Astrocyte (in vitro differentiated cells and primary cell): ENCODE measurements around the gene KRT25. TPM values are rescaled to one million over a fixed set of nuclear protein-coding genes. Genes with fewer than 3 reads are reported as not detected.

Source experiments
- DNase-seq: peaks from one replicate; pipeline ENCODE4 v3.0.0-alpha.2; 2010; ENCODE audit warnings: low read depth
- FAIRE-seq: peaks from 2 replicates; lab custom pipeline; 2011; peaks lifted over from hg19 to GRCh38; lab: Jason Lieb, UNC
- H2AFZ ChIP-seq: 2 replicates; pipeline ENCODE4 v1.6.0; 2012; ENCODE audit warnings: low read depth, low read length, inconsistent platforms
- H3K27ac ChIP-seq: 2 replicates; pipeline ENCODE4 v1.5.1; 2011; ENCODE audit warnings: low read depth, low read length, inconsistent platforms
- H3K27me3 ChIP-seq: 2 replicates; pipeline ENCODE4 v1.6.0; 2011; ENCODE audit warnings: low read length, inconsistent platforms; ENCODE audit not compliant: insufficient read depth
- H3K36me3 ChIP-seq: 2 replicates; pipeline ENCODE4 v1.5.1; 2011; ENCODE audit warnings: low read length, inconsistent platforms; ENCODE audit not compliant: insufficient read depth
- H3K4me1 ChIP-seq: 2 replicates; pipeline ENCODE4 v1.5.1; 2011; ENCODE audit warnings: low read length, inconsistent platforms; ENCODE audit not compliant: insufficient read depth
- H3K4me2 ChIP-seq: 2 replicates; pipeline ENCODE4 v1.6.0; 2012; ENCODE audit warnings: low read length, inconsistent platforms
- H3K4me3 ChIP-seq: 2 replicates; pipeline ENCODE4 v1.5.1; 2011; ENCODE audit warnings: low read depth, mild to moderate bottlenecking, low read length, inconsistent platforms; ENCODE audit not compliant: insufficient read depth
- H3K79me2 ChIP-seq: 2 replicates; pipeline ENCODE4 v1.6.0; 2012; ENCODE audit warnings: mild to moderate bottlenecking, low read length, inconsistent platforms; ENCODE audit not compliant: insufficient read depth
- H3K9ac ChIP-seq: 2 replicates; pipeline ENCODE4 v1.6.0; 2012; ENCODE audit warnings: mild to moderate bottlenecking, low read length, inconsistent platforms
- H3K9me3 ChIP-seq: 2 replicates; pipeline ENCODE4 v1.5.1; 2012; ENCODE audit warnings: low read depth, mild to moderate bottlenecking, low read length, inconsistent platforms; ENCODE audit not compliant: insufficient read depth
- H4K20me1 ChIP-seq: 2 replicates; pipeline ENCODE4 v1.6.0; 2012; ENCODE audit warnings: low read length, inconsistent platforms; ENCODE audit not compliant: insufficient read depth
- H3K27ac Mint-ChIP-seq: one replicate; pipeline ENCODE4 v1.8.0; 2021; ENCODE audit warnings: mild to moderate bottlenecking, mixed read lengths; ENCODE audit not compliant: unreplicated experiment
- H3K27me3 Mint-ChIP-seq: one replicate; pipeline ENCODE4 v1.8.0; 2021; ENCODE audit warnings: low read depth, mixed read lengths; ENCODE audit not compliant: unreplicated experiment
- H3K36me3 Mint-ChIP-seq: one replicate; pipeline ENCODE4 v1.8.0; 2021; ENCODE audit warnings: low read depth, mixed read lengths; ENCODE audit not compliant: unreplicated experiment
- H3K4me1 Mint-ChIP-seq: one replicate; pipeline ENCODE4 v1.8.0; 2021; ENCODE audit warnings: low read depth, mixed read lengths; ENCODE audit not compliant: unreplicated experiment
- H3K4me3 Mint-ChIP-seq: one replicate; pipeline ENCODE4 v1.8.0; 2021; ENCODE audit warnings: mild to moderate bottlenecking, moderate library complexity, mixed read lengths; ENCODE audit not compliant: unreplicated experiment
- H3K9me3 Mint-ChIP-seq: one replicate; pipeline ENCODE4 v1.8.0; 2021; ENCODE audit warnings: mild to moderate bottlenecking, mixed read lengths; ENCODE audit not compliant: unreplicated experiment
- EZH2 ChIP-seq: IDR thresholded peaks from 2 replicates; pipeline ENCODE4 v1.6.1; 2012; ENCODE audit warnings: mild to moderate bottlenecking, low read length, inconsistent platforms; ENCODE audit not compliant: insufficient read depth
- total RNA-seq: library from RNA; stranded (reverse); gene quantifications from 2 replicates; pipeline ENCODE4 v1.2.1, GENCODE V29; 2021
- TF ChIP-seq, protein P1 (sequence below): IDR thresholded peaks from 2 replicates; pipeline ENCODE4 v1.5.1; 2011; ENCODE audit warnings: low read depth, mild to moderate bottlenecking, inconsistent platforms, low read length, moderate library complexity; ENCODE audit not compliant: insufficient read depth

The KRT25 gene
- total RNA-seq, 1 donor from 2014 or later = not detected

DNA sequence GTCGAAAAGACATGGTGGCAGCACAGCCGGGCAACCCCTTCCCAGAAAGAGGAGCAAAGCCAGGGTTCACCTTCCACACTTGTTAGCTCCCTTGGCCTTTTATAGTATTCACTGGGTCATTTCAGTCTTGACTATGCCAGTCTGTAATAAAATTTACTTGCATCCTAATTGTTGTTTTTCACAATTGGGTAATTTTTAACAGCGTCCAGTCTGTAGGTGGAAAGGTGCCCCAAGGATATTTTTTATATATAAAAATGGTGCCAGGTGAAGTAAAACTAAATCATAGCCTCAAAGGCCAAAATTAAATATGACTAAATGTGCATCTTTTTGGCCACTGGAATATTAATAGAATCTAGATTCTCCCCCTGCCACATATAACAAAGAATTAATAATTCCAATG lies 17.0 kb upstream of the KRT25 start, which contains the start of gene KRT26:
KRT26 (minus strand) TSS at position 101 of the 400 bp plus-strand sequence; CDS start at position 13, 88 bp downstream.
- Mint-ChIP-seq H3K27ac (no peak within 1 kb of the TSS), H3K36me3 (no peaks in the 10 kb centered on the region), H3K4me3 (no peak within 1 kb of the TSS), H3K27me3 (peaks cover 4% of the 10 kb centered on the region), H3K4me1 (no peaks in the 10 kb centered on the region), H3K9me3 (no peaks in the 10 kb centered on the region)
- Histone ChIP-seq H2AFZ (no peak within 1 kb of the TSS), H3K27me3 (peaks cover 31% of the 10 kb centered on the region), H3K79me2 (no peaks in the 10 kb centered on the region), H3K4me2 (no peak within 1 kb of the TSS), H3K4me3 (no peak within 1 kb of the TSS), H3K27ac (no peak within 1 kb of the TSS), H3K4me1 (no peaks in the 10 kb centered on the region), H3K9ac (no peak within 1 kb of the TSS), H3K9me3 (no peaks in the 10 kb centered on the region), H4K20me1 (no peaks in the 10 kb centered on the region), H3K36me3 (no peaks in the 10 kb centered on the region)
- TF ChIP-seq, protein P1, sequence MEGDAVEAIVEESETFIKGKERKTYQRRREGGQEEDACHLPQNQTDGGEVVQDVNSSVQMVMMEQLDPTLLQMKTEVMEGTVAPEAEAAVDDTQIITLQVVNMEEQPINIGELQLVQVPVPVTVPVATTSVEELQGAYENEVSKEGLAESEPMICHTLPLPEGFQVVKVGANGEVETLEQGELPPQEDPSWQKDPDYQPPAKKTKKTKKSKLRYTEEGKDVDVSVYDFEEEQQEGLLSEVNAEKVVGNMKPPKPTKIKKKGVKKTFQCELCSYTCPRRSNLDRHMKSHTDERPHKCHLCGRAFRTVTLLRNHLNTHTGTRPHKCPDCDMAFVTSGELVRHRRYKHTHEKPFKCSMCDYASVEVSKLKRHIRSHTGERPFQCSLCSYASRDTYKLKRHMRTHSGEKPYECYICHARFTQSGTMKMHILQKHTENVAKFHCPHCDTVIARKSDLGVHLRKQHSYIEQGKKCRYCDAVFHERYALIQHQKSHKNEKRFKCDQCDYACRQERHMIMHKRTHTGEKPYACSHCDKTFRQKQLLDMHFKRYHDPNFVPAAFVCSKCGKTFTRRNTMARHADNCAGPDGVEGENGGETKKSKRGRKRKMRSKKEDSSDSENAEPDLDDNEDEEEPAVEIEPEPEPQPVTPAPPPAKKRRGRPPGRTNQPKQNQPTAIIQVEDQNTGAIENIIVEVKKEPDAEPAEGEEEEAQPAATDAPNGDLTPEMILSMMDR = no peak
- no peak for TF ChIP-seq EZH2
- DNase-seq (no peak), FAIRE-seq (no peak)

DNA sequence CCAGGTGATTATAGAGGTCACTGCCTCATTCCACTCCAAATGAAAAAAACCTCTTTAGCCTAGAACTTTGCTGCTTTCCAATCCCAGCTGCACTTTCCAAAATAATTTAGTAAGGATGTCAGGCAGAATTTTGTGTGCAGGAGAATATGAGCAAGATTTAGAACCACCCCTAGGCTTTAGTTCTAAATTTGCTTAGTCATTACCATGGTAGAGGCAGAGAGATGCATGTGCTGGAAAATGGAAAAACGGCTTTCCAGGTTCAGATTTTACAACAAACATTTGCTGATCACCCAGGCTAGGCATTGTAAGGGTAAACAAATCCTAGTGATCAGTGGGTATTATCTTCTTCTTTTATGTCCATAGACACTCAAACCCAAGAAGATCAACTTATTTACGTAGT lies 10.5 kb upstream of the KRT25 start:
- Mint-ChIP-seq H3K4me1 (no peaks in the 10 kb centered on the region), H3K27me3 (no peaks in the 10 kb centered on the region), H3K36me3 (peaks cover 2% of the 10 kb centered on the region), H3K4me3 (no peak overlapping the region), H3K27ac (no peak overlapping the region), H3K9me3 (peaks cover 13% of the 10 kb centered on the region)
- Histone ChIP-seq H3K4me2 (no peak overlapping the region), H3K36me3 (no peaks in the 10 kb centered on the region), H3K9me3 (peaks cover 12% of the 10 kb centered on the region), H4K20me1 (no peaks in the 10 kb centered on the region), H3K4me3 (no peak overlapping the region), H3K27ac (no peak overlapping the region), H3K9ac (no peak overlapping the region), H3K27me3 (peaks cover 9% of the 10 kb centered on the region), H3K79me2 (no peaks in the 10 kb centered on the region), H3K4me1 (no peaks in the 10 kb centered on the region), H2AFZ (no peak overlapping the region)
- FAIRE-seq (no peak), DNase-seq (no peak)
- TF ChIP-seq, protein P1 = no peak
- no peak for TF ChIP-seq EZH2

DNA sequence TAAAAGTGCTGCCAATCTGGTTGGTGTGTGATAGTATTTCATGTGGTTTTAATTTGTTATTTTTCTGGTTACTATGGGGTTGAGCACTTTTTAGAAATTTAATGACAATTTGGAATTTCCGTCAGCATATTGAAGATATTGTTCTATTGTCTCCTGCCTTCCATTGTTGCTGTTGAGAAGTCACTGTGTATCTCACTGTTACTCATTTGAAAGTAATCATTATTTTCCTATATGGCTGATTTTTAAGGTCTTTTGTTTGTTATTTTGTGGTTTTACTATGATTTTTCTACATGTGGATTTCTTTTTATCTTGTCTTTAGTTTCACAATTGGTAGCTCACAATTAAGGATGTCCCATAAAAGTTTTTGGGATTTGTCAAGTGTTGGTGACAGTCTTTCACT lies 8.6 kb upstream of the KRT25 start:
- Histone ChIP-seq H2AFZ (no peak overlapping the region), H4K20me1 (no peaks in the 10 kb centered on the region), H3K27me3 (peaks cover 6% of the 10 kb centered on the region), H3K36me3 (no peaks in the 10 kb centered on the region), H3K4me2 (no peak overlapping the region), H3K27ac (no peak overlapping the region), H3K9me3 (peaks cover 12% of the 10 kb centered on the region), H3K9ac (no peak overlapping the region), H3K79me2 (no peaks in the 10 kb centered on the region), H3K4me3 (no peak overlapping the region), H3K4me1 (no peaks in the 10 kb centered on the region)
- Mint-ChIP-seq H3K27ac (no peak overlapping the region), H3K9me3 (peaks cover 21% of the 10 kb centered on the region), H3K4me1 (no peaks in the 10 kb centered on the region), H3K36me3 (peaks cover 2% of the 10 kb centered on the region), H3K27me3 (no peaks in the 10 kb centered on the region), H3K4me3 (no peak overlapping the region)
- TF ChIP-seq EZH2 = no peak
- TF ChIP-seq, protein P1 = no peak
- DNase-seq (no peak), FAIRE-seq (no peak)
